B cell (primary cell): ENCODE data around the gene MAP4K2.

Experiments used
- CTCF ChIP-seq: fragments of 200-600 bp; IDR thresholded peaks from one replicate; pipeline ENCODE4 v1.8.0; 2022; ENCODE audit warnings: antibody characterized with exemption, mild to moderate bottlenecking
- EZH2 ChIP-seq: IDR thresholded peaks from 2 replicates; pipeline ENCODE4 v1.6.1; 2012; ENCODE audit warnings: borderline replicate concordance, low read depth, mild to moderate bottlenecking, moderate library complexity, low read length; ENCODE audit not compliant: insufficient read depth, poor library complexity, severe bottlenecking

- TF ChIP-seq CTCF (no peak), EZH2 (no peak)
Observed at GRCh38 chr11:64739871-64740270, 63.1 kb downstream of the MAP4K2 start.
